Mammary epithelial cell (primary cell): ENCODE results near the gene MYO7B.

Experiments
- EZH2 ChIP-seq: IDR thresholded peaks from 2 replicates; pipeline ENCODE4 v1.6.1; 2012; ENCODE audit warnings: low read length, inconsistent platforms, borderline replicate concordance
- TF ChIP-seq, protein P1 (sequence below), 2 donors: IDR thresholded peaks in 1 of 2; conservative IDR thresholded peaks in 1 of 2; 2 replicates each; pipeline ENCODE4 v1.5.1; 2011 to 2012; ENCODE audit warnings: inconsistent platforms in 2 of 2, low read length in 2 of 2, mild to moderate bottlenecking in 2 of 2, control low read depth in 1 of 2, low read depth in 1 of 2; ENCODE audit not compliant: insufficient read depth in 1 of 2; ENCODE audit errors: extremely low read depth in 1 of 2

DNA sequence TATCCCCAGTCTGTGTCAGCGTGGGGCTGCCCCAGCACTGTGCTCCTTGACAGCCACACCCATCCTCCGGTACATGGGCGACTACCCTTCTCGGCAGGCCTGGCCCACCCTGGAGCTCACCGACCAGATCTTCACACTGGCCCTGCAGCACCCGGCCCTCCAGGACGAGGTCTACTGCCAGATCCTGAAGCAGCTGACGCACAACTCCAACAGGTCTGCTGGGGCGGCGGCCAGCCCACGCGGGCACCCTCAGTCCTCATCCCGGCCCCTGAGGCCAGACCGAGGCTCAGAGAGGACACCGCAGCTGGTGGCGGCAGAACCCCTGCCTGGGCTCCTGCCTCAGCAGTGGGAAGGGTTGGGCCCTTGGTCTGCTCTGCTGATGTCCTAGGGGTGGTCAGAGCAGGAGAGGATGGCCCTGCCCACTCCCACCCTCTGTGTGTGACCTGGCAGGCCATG, 96.1 kb downstream of the MYO7B start:
- TF ChIP-seq EZH2 = no peak
- TF ChIP-seq, protein P1, sequence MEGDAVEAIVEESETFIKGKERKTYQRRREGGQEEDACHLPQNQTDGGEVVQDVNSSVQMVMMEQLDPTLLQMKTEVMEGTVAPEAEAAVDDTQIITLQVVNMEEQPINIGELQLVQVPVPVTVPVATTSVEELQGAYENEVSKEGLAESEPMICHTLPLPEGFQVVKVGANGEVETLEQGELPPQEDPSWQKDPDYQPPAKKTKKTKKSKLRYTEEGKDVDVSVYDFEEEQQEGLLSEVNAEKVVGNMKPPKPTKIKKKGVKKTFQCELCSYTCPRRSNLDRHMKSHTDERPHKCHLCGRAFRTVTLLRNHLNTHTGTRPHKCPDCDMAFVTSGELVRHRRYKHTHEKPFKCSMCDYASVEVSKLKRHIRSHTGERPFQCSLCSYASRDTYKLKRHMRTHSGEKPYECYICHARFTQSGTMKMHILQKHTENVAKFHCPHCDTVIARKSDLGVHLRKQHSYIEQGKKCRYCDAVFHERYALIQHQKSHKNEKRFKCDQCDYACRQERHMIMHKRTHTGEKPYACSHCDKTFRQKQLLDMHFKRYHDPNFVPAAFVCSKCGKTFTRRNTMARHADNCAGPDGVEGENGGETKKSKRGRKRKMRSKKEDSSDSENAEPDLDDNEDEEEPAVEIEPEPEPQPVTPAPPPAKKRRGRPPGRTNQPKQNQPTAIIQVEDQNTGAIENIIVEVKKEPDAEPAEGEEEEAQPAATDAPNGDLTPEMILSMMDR (conservative IDR thresholded peaks at IDR 0.05 in 1 of 2, IDR thresholded peaks at IDR 0.05 in 1 of 2; ENCODE audit: extremely low read depth in 1 of 2, insufficient read depth in 1 of 2, low read depth in 1 of 2, low read length in 2 of 2) = no peak
